DOHH2 (cell line): ENCODE data around the gene SPTLC2.

Experiments
- H3F3A ChIP-seq: fragments of 200-600 bp; sonication (generic), shearing (Covaris generic); 2 replicates; pipeline ENCODE4 v1.6.0; 2016; ENCODE audit warnings: antibody characterized with exemption, mild to moderate bottlenecking; ENCODE audit not compliant: control insufficient read depth, insufficient read depth
- H3K27ac ChIP-seq: fragments of 200-600 bp; sonication (generic); 2 replicates; pipeline ENCODE4 v1.5.1; 2014; ENCODE audit warnings: low read depth, mild to moderate bottlenecking, low read length, moderate library complexity
- H3K27me3 ChIP-seq: fragments of 200-600 bp; sonication (generic); 2 replicates; pipeline ENCODE4 v1.6.1; 2014; ENCODE audit warnings: mild to moderate bottlenecking, low read length, mixed read lengths; ENCODE audit not compliant: control insufficient read depth
- H3K36me3 ChIP-seq: fragments of 200-600 bp; sonication (generic); 2 replicates; pipeline ENCODE4 v1.6.1; 2014; ENCODE audit warnings: mild to moderate bottlenecking, low read length, moderate library complexity, mixed read lengths; ENCODE audit not compliant: control insufficient read depth
- H3K4me1 ChIP-seq: fragments of 200-600 bp; sonication (generic); 2 replicates; pipeline ENCODE4 v1.6.1; 2014; ENCODE audit warnings: mild to moderate bottlenecking, low read length, mixed read lengths; ENCODE audit not compliant: control insufficient read depth
- H3K4me2 ChIP-seq: fragments of 200-600 bp; sonication (generic); 2 replicates; pipeline ENCODE4 v1.6.0; 2014; ENCODE audit warnings: mild to moderate bottlenecking, low read length, moderate library complexity
- H3K4me3 ChIP-seq: fragments of 200-600 bp; sonication (generic); 2 replicates; pipeline ENCODE4 v1.5.1; 2014; ENCODE audit warnings: mild to moderate bottlenecking, low read length, mixed read lengths
- H3K79me2 ChIP-seq: fragments of 200-600 bp; sonication (generic); 2 replicates; pipeline ENCODE4 v1.6.1; 2014; ENCODE audit warnings: mild to moderate bottlenecking, low read length, mixed read lengths; ENCODE audit not compliant: control insufficient read depth
- H3K9me2 ChIP-seq: fragments of 200-600 bp; sonication (generic); replicated peaks from 2 replicates; pipeline ENCODE4 v1.6.1; 2014; ENCODE audit warnings: mild to moderate bottlenecking, low read length, mixed read lengths; ENCODE audit not compliant: control insufficient read depth
- H3K9me3 ChIP-seq: fragments of 200-600 bp; sonication (generic); 2 replicates; pipeline ENCODE4 v1.6.1; 2014; ENCODE audit warnings: antibody characterized with exemption, low read length, mixed read lengths; ENCODE audit not compliant: control insufficient read depth, insufficient read depth
- H4K20me1 ChIP-seq: fragments of 200-600 bp; sonication (generic); 2 replicates; pipeline ENCODE4 v1.6.0; 2014; ENCODE audit warnings: low read depth, mild to moderate bottlenecking, antibody characterized with exemption, low read length, moderate library complexity; ENCODE audit not compliant: control insufficient read depth, insufficient read depth
- CTCF ChIP-seq: fragments of 200-600 bp; sonication (generic); IDR thresholded peaks from one replicate; pipeline ENCODE4 v1.5.1; 2014; ENCODE audit warnings: antibody characterized with exemption, mild to moderate bottlenecking, low read depth, low read length; ENCODE audit not compliant: poor library complexity, severe bottlenecking
- EZH2phosphoT487 ChIP-seq: fragments of 200-600 bp; sonication (generic); IDR thresholded peaks from 2 replicates; pipeline ENCODE4 v1.6.1; 2017; ENCODE audit warnings: borderline replicate concordance, mild to moderate bottlenecking, antibody characterized with exemption, low read length, moderate library complexity, mixed read lengths

The SPTLC2 gene

GRCh38 chr14:77478029-77478428, 138.4 kb downstream of the SPTLC2 start:
- no peak overlapping the region for H3K4me2 ChIP-seq
- H3K4me1 ChIP-seq: no peaks in the 10 kb centered on the region
- H4K20me1 ChIP-seq: no peaks in the 10 kb centered on the region
- no peaks in the 10 kb centered on the region for H3K36me3 ChIP-seq
- H3K79me2 ChIP-seq: no peaks in the 10 kb centered on the region
- no peak overlapping the region for H3K4me3 ChIP-seq
- no peak overlapping the region for H3K27ac ChIP-seq
- H3K27me3 ChIP-seq: peaks cover 3% of the 10 kb centered on the region; the same call in 1 of the 2 replicates
- TF ChIP-seq CTCF: no peak
- TF ChIP-seq EZH2phosphoT487: no peak
- H3K9me2 ChIP-seq: no peaks in the 10 kb centered on the region
- no peaks in the 10 kb centered on the region for H3F3A ChIP-seq
- no peaks in the 10 kb centered on the region for H3K9me3 ChIP-seq

GRCh38 chr14:77475432-77476115, 140.9 kb downstream of the SPTLC2 start:
- Histone ChIP-seq H3K4me3 (no peak overlapping the region), H3K9me3 (no peaks in the 10 kb centered on the region), H3K4me2 (no peak overlapping the region), H3K36me3 (no peaks in the 10 kb centered on the region), H3K4me1 (no peaks in the 10 kb centered on the region), H3K79me2 (no peaks in the 10 kb centered on the region), H3F3A (peaks cover 4% of the 10 kb centered on the region; the same call in 1 of the 2 replicates), H4K20me1 (no peaks in the 10 kb centered on the region), H3K27me3 (peaks cover 3% of the 10 kb centered on the region; the same call in 1 of the 2 replicates), H3K27ac (no peak overlapping the region), H3K9me2 (no peaks in the 10 kb centered on the region)
- no peak for TF ChIP-seq CTCF
- TF ChIP-seq EZH2phosphoT487: no peak

DNA sequence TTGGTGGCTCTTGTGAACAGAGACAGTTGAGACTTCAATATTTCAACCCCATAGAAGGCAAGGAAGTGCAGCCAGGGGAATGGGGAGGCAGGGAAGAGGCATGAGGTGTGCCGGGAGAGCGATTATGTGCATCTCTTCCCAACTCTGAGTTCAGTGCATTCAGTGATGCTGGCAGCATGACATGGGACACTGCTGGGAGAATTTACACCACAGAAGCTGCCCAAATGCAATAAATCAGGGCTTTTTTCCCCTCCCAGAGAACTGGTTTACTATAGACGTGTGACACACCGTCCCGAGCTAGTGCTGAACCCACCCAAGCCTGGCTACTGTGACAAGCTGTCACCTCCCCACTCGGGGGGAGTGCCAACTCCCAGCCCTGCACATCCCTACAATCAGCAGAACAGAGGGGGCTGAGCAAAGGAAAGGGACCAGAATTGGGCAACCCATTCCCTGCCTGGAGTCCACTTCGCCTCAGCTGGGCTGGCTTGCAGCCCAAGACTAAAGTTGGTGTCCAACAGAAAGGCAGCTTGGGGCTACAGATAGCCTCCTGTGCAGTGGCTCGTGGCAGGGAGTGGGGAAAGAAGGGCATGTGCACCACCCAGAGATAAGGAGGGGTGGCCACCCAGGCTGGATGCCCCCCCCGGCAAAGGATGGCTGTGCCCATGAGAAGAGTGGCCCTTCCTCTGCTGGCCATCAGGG, 141.8 kb downstream of the SPTLC2 start:
- no peaks in the 10 kb centered on the region for H3K79me2 ChIP-seq

More for the DNA sequence above, 141.8 kb downstream of the SPTLC2 start:
- TF ChIP-seq EZH2phosphoT487 (no peak), CTCF (no peak)
- no peak overlapping the region for H3K4me2 ChIP-seq
- peaks cover 12% of the 10 kb centered on the region for H3F3A ChIP-seq
- peaks cover 2% of the 10 kb centered on the region for H3K36me3 ChIP-seq
- no peaks in the 10 kb centered on the region for H4K20me1 ChIP-seq
- H3K9me2 ChIP-seq: no peaks in the 10 kb centered on the region
- H3K27ac ChIP-seq: no peak overlapping the region
- H3K4me3 ChIP-seq: no peak overlapping the region
- H3K9me3 ChIP-seq: no peaks in the 10 kb centered on the region
- H3K27me3 ChIP-seq: peaks cover 3% of the 10 kb centered on the region; the same call in 1 of the 2 replicates
- H3K4me1 ChIP-seq: no peaks in the 10 kb centered on the region
